Neural cell (in vitro differentiated cells): ENCODE results near the gene RTN4R.

Experiments used
- CTCF ChIP-seq: fragments of 450-650 bp; IDR thresholded peaks from 2 replicates; pipeline ENCODE4 v1.5.1; 2014; ENCODE audit warnings: antibody characterized with exemption, mild to moderate bottlenecking, moderate library complexity; ENCODE audit not compliant: poor library complexity, severe bottlenecking
- EZH2 ChIP-seq: fragments of 200-600, 300-800 bp; shearing (Covaris generic), sonication (generic); IDR thresholded peaks from 2 replicates; pipeline ENCODE4 v1.6.1; 2014; ENCODE audit warnings: antibody characterized with exemption, low read length, borderline replicate concordance, mild to moderate bottlenecking; ENCODE audit not compliant: insufficient read depth, poor library complexity, severe bottlenecking
- POLR2AphosphoS5 ChIP-seq: IDR thresholded peaks from 2 replicates; pipeline ENCODE4 v1.6.1; 2012
- RAD21 ChIP-seq: fragments of 450-650 bp; conservative IDR thresholded peaks from 2 replicates; pipeline ENCODE4 v1.6.1; 2014; ENCODE audit warnings: antibody characterized with exemption, mild to moderate bottlenecking, moderate library complexity
- REST ChIP-seq: IDR thresholded peaks from 2 replicates; pipeline ENCODE4 v1.6.1; 2012; ENCODE audit warnings: borderline replicate concordance
- SMC3 ChIP-seq: fragments of 450-650 bp; conservative IDR thresholded peaks from 2 replicates; pipeline ENCODE4 v1.6.1; 2014; ENCODE audit warnings: antibody characterized with exemption, mild to moderate bottlenecking, moderate library complexity; ENCODE audit not compliant: poor library complexity
- TAF1 ChIP-seq: IDR thresholded peaks from 2 replicates; pipeline ENCODE4 v1.6.1; 2012; ENCODE audit warnings: low read depth

GRCh38 chr22:20316217-20316843 lies 48.2 kb upstream of the RTN4R start:
- no peak for TF ChIP-seq CTCF
- no peak for TF ChIP-seq TAF1
- TF ChIP-seq REST, result no peak
- no peak for TF ChIP-seq EZH2
- TF ChIP-seq RAD21, result no peak
- TF ChIP-seq POLR2AphosphoS5, result no peak
- no peak for TF ChIP-seq SMC3
